ENCODE results near the gene PNPLA7.
"Not testable (repeated sequence)": the region's sequence is repeated elsewhere in the genome, so short reads cannot be mapped to it uniquely, and the experiment has no call there.

PNPLA7 gene

DNA sequence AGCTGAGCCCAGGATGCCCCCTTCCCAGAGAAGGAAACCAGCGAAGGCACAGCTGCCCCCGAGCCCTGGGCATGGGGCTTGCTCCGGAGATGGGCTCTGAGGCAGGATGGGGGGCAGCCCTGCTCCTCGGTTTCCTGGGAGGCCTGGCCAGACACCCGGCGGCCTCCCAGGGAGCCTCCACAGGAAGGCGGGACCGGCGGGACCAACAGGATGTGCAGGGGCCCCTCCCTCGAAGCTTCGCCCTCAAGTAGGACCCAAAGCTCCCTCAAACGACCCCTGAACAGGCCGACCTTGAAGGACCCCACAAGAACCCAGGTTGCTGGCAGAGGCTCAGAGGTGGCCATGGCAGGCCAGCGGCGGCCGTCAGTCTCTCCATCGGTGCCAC is 138.9 kb downstream of the PNPLA7 start:
- Histone ChIP-seq H3K27ac (ENCODE audit: low read length) (no peak overlapping the region), H2AFZ (ENCODE audit: low read depth, low read length) (no peak overlapping the region), H3K4me2 (ENCODE audit: insufficient read depth, low read length) (no peak overlapping the region), H3K9ac (ENCODE audit: low read depth, low read length) (no peak overlapping the region), H3K4me3 (ENCODE audit: low read depth in 1 of 2, low read length in 2 of 2) (no peak overlapping the region), H3K36me3 (ENCODE audit: insufficient read depth, low read length) (no peaks in the 10 kb centered on the region), H4K20me1 (ENCODE audit: insufficient read depth, low read length) (no peaks in the 10 kb centered on the region), H3K9me3 (ENCODE audit: insufficient read depth, low read length, severe bottlenecking) (no peaks in the 10 kb centered on the region), H3K79me2 (ENCODE audit: insufficient read depth, low read length) (no peaks in the 10 kb centered on the region), H3K4me1 (ENCODE audit: insufficient read depth, low read length) (no peaks in the 10 kb centered on the region), H3K27me3 (ENCODE audit: insufficient read depth, low read length, poor library complexity) (no peaks in the 10 kb centered on the region)
- DNase-seq (no peak), ATAC-seq (ENCODE audit: insufficient read depth, low read depth) (no peak)
- no peak for TF ChIP-seq EZH2 (IDR thresholded peaks at IDR 0.05; ENCODE audit: borderline replicate concordance, low read depth, low read length, severe bottlenecking)
- TF ChIP-seq, protein P1, sequence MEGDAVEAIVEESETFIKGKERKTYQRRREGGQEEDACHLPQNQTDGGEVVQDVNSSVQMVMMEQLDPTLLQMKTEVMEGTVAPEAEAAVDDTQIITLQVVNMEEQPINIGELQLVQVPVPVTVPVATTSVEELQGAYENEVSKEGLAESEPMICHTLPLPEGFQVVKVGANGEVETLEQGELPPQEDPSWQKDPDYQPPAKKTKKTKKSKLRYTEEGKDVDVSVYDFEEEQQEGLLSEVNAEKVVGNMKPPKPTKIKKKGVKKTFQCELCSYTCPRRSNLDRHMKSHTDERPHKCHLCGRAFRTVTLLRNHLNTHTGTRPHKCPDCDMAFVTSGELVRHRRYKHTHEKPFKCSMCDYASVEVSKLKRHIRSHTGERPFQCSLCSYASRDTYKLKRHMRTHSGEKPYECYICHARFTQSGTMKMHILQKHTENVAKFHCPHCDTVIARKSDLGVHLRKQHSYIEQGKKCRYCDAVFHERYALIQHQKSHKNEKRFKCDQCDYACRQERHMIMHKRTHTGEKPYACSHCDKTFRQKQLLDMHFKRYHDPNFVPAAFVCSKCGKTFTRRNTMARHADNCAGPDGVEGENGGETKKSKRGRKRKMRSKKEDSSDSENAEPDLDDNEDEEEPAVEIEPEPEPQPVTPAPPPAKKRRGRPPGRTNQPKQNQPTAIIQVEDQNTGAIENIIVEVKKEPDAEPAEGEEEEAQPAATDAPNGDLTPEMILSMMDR (IDR thresholded peaks at IDR 0.05; ENCODE audit: borderline replicate concordance, extremely low read depth, low read length, poor library complexity, severe bottlenecking) = no peak

DNA sequence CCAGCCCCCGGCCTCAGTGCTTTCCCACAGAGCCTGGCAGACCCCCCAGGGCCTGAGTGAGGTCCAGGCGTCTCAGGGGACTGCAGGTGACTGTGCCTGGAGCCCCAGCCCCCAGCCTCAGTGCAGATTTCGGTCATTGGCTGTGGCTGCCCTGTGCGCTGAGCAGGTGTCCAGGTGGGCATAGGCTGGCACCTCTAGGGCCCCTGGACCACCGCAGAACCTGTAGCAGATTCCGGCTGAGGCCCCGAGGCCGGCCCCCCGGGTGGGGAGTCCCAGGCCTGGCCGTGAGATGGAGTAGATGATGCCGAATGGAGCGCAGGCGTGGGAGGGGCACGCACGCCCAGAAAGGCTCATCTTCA is 139.3 kb downstream of the PNPLA7 start:
- ATAC-seq (ENCODE audit: insufficient read depth, low read depth) = no peak
- no peak overlapping the region for H3K27ac ChIP-seq (ENCODE audit: low read length)
- no peak overlapping the region for H3K4me2 ChIP-seq (ENCODE audit: insufficient read depth, low read length)
- no peak overlapping the region for H3K9ac ChIP-seq (ENCODE audit: low read depth, low read length)
- no peak for DNase-seq
- TF ChIP-seq EZH2 (IDR thresholded peaks at IDR 0.05; ENCODE audit: borderline replicate concordance, low read depth, low read length, severe bottlenecking) = no peak
- H3K4me1 ChIP-seq (ENCODE audit: insufficient read depth, low read length) = no peaks in the 10 kb centered on the region
- H3K9me3 ChIP-seq (ENCODE audit: insufficient read depth, low read length, severe bottlenecking) = no peaks in the 10 kb centered on the region
- no peaks in the 10 kb centered on the region for H3K27me3 ChIP-seq (ENCODE audit: insufficient read depth, low read length, poor library complexity)
- no peak overlapping the region for H3K4me3 ChIP-seq (ENCODE audit: low read depth in 1 of 2, low read length in 2 of 2)
- H3K79me2 ChIP-seq (ENCODE audit: insufficient read depth, low read length) = no peaks in the 10 kb centered on the region
- H2AFZ ChIP-seq (ENCODE audit: low read depth, low read length) = no peak overlapping the region
- H4K20me1 ChIP-seq (ENCODE audit: insufficient read depth, low read length) = no peaks in the 10 kb centered on the region
- H3K36me3 ChIP-seq (ENCODE audit: insufficient read depth, low read length) = no peaks in the 10 kb centered on the region

DNA sequence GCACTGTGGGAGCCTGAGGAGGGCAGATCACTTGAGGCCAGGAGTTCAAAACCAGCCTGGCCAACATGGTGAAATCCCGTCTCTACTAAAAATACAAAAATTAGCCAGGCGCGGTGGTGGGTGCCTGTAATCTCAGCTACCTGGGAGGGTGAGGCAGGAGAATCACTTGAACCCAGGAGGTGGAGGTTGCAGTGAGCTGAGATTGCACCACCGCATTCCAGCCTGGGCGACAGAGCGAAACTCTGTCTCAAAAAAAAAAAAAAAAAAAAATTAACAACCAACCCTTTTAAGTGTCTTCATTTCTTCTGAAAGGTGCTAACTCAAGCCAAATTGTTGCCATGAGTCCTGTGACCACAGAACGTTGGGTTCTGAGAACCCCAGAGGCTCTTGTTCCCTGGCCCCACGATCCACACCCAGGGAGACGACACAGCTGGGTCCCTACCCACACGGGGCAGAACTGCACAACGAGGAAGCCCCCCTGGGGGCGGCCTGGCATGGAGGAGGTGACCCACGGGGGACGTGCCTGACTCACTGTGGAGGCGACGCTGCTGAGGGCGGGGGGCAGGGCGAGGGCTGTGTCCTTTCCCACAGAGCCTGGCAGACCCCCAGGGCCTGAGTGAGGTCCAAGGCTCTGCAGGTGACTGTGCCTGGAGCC is 139.8 kb downstream of the PNPLA7 start:
- not testable (repeated sequence) for H3K9ac ChIP-seq (ENCODE audit: low read depth, low read length); H3K4me2 ChIP-seq (ENCODE audit: insufficient read depth, low read length); H4K20me1 ChIP-seq (ENCODE audit: insufficient read depth, low read length); H3K27ac ChIP-seq (ENCODE audit: low read length); H2AFZ ChIP-seq (ENCODE audit: low read depth, low read length); H3K4me3 ChIP-seq (ENCODE audit: low read depth in 1 of 2, low read length in 2 of 2); H3K4me1 ChIP-seq (ENCODE audit: insufficient read depth, low read length); H3K9me3 ChIP-seq (ENCODE audit: insufficient read depth, low read length, severe bottlenecking); H3K36me3 ChIP-seq (ENCODE audit: insufficient read depth, low read length); H3K79me2 ChIP-seq (ENCODE audit: insufficient read depth, low read length); H3K27me3 ChIP-seq (ENCODE audit: insufficient read depth, low read length, poor library complexity); ATAC-seq (ENCODE audit: insufficient read depth, low read depth); DNase-seq
